ENCODE measurements around the gene PARM1. TPM values are rescaled to one million over a fixed set of nuclear protein-coding genes. Genes with fewer than 3 reads are reported as not detected.
A peak's percentile ranks its signal among the peaks of the same experiment; 100 is the strongest.

PARM1 gene, protein sequence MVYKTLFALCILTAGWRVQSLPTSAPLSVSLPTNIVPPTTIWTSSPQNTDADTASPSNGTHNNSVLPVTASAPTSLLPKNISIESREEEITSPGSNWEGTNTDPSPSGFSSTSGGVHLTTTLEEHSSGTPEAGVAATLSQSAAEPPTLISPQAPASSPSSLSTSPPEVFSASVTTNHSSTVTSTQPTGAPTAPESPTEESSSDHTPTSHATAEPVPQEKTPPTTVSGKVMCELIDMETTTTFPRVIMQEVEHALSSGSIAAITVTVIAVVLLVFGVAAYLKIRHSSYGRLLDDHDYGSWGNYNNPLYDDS
- polyA plus RNA-seq (2013): 1.7 and 1.8 TPM in 2 replicates

GRCh38 chr4:74932832-74933561 lies at the start of gene PARM1:
TSS of gene PARM1 (plus strand) at chr4:74933116. CDS start at chr4:74933328, 212 bp downstream.
- no peak within 1 kb of the TSS for H3K4ac ChIP-seq (ENCODE audit: low read depth, low read length)
- no peak within 1 kb of the TSS for H2BK120ac ChIP-seq (ENCODE audit: insufficient read depth, low read length, poor library complexity)
- H3K4me3 ChIP-seq (ENCODE audit: low read depth, low read length): peak within 1 kb of the TSS; percentile 73
- no peaks in the 10 kb centered on the region for H3K79me1 ChIP-seq (ENCODE audit: low read length)
- no peaks in the 10 kb centered on the region for H3K9me3 ChIP-seq (ENCODE audit: insufficient read depth, low read depth, low read length)
- H2AFZ ChIP-seq (ENCODE audit: insufficient read depth, low read length, poor library complexity): no peak within 1 kb of the TSS
- no peak within 1 kb of the TSS for H4K91ac ChIP-seq (ENCODE audit: low read depth, low read length)
- no peak within 1 kb of the TSS for H3K9ac ChIP-seq (ENCODE audit: low read length)
- peaks cover 22% of the 10 kb centered on the region for H3K27me3 ChIP-seq (ENCODE audit: insufficient read depth, low read length)
- H4K12ac ChIP-seq (ENCODE audit: low read depth, low read length): no peak within 1 kb of the TSS
- H3K36me3 ChIP-seq (ENCODE audit: control insufficient read depth in 1 of 2, insufficient read depth in 2 of 2, low read length in 2 of 2): no peaks in the 10 kb centered on the region
- H2AK5ac ChIP-seq (ENCODE audit: low read length): no peak within 1 kb of the TSS
- H3K14ac ChIP-seq (ENCODE audit: low read length): no peak within 1 kb of the TSS
- H3K23ac ChIP-seq (ENCODE audit: low read length): no peak within 1 kb of the TSS
- H3K18ac ChIP-seq (ENCODE audit: low read length): no peak within 1 kb of the TSS
- no peaks in the 10 kb centered on the region for H3K79me2 ChIP-seq (ENCODE audit: control insufficient read depth, insufficient read depth, low read length, poor library complexity)
- no peak within 1 kb of the TSS for H2BK12ac ChIP-seq (ENCODE audit: low read length)
- peaks cover 7% of the 10 kb centered on the region in 2 experiments for H3K4me1 ChIP-seq (ENCODE audit: control insufficient read depth in 1 of 2, insufficient read depth in 2 of 2, low read length in 2 of 2)
- no peak within 1 kb of the TSS for H4K8ac ChIP-seq (ENCODE audit: low read depth, low read length)
- WGBS (ENCODE audit: extremely low coverage, insufficient coverage, insufficient read length): no CpG with 5 or more reads among the region's 64 CpGs
- DNase-seq: peak; percentile 81 to 83
- no peak within 1 kb of the TSS for H2BK5ac ChIP-seq (ENCODE audit: low read depth, low read length, poor library complexity)
- peak within 1 kb of the TSS; percentile 99 for H3K4me2 ChIP-seq (ENCODE audit: low read length)
- no peak within 1 kb of the TSS for H3K27ac ChIP-seq (ENCODE audit: low read depth, low read length)

- no CpG with 5 or more reads among the region's 2 CpGs for WGBS (ENCODE audit: extremely low coverage, insufficient coverage, insufficient read length)
- Histone ChIP-seq H2AK5ac (ENCODE audit: low read length) (no peak overlapping the region), H3K27ac (ENCODE audit: low read depth, low read length) (no peak overlapping the region), H3K23ac (ENCODE audit: low read length) (no peak overlapping the region), H4K8ac (ENCODE audit: low read depth, low read length) (no peak overlapping the region), H3K79me1 (ENCODE audit: low read length) (peaks cover 6% of the 10 kb centered on the region), H2AFZ (ENCODE audit: insufficient read depth, low read length, poor library complexity) (no peak overlapping the region), H3K4me1 (ENCODE audit: control insufficient read depth in 1 of 2, insufficient read depth in 2 of 2, low read length in 2 of 2) (peaks cover 2 to 3% of the 10 kb centered on the region in 2 experiments), H3K4me3 (ENCODE audit: low read depth, low read length) (no peak overlapping the region), H3K36me3 (ENCODE audit: control insufficient read depth in 1 of 2, insufficient read depth in 2 of 2, low read length in 2 of 2) (no peaks in the 10 kb centered on the region), H3K4me2 (ENCODE audit: low read length) (no peak overlapping the region), H3K14ac (ENCODE audit: low read length) (no peak overlapping the region), H2BK120ac (ENCODE audit: insufficient read depth, low read length, poor library complexity) (no peak overlapping the region), H3K18ac (ENCODE audit: low read length) (no peak overlapping the region), H3K9ac (ENCODE audit: low read length) (no peak overlapping the region), H3K9me3 (ENCODE audit: insufficient read depth, low read depth, low read length) (no peaks in the 10 kb centered on the region), H3K79me2 (ENCODE audit: control insufficient read depth, insufficient read depth, low read length, poor library complexity) (no peaks in the 10 kb centered on the region), H4K12ac (ENCODE audit: low read depth, low read length) (no peak overlapping the region), H3K27me3 (ENCODE audit: insufficient read depth, low read length) (no peaks in the 10 kb centered on the region), H2BK5ac (ENCODE audit: low read depth, low read length, poor library complexity) (no peak overlapping the region), H2BK12ac (ENCODE audit: low read length) (no peak overlapping the region), H3K4ac (ENCODE audit: low read depth, low read length) (no peak overlapping the region), H4K91ac (ENCODE audit: low read depth, low read length) (no peak overlapping the region)
- no peak for DNase-seq
These were observed 48.6 kb upstream of the PARM1 start for GRCh38 chr4:74884266-74884665.

DNA sequence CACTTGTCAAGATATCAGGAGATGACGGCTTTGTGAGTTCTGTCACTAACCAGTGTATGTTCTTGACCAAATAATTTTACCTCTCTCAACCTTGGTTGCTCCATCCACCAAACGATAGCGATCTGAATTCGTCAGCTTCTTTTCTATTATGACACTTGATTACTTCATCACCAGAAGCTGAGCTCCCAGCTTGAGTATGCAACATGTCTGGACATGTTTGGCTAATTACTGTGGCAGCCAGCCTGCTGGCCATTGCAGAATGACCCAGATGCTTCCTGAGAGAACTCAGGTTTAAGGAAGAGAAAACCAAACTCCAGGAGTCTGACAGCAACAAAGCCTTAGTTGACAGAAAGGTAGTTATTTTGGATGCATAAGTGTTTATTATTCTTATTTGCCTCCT lies 46.4 kb upstream of the PARM1 start:
- no peak overlapping the region for H2BK5ac ChIP-seq (ENCODE audit: low read depth, low read length, poor library complexity)
- H2AFZ ChIP-seq (ENCODE audit: insufficient read depth, low read length, poor library complexity): no peak overlapping the region
- no peak overlapping the region for H2BK12ac ChIP-seq (ENCODE audit: low read length)
- no peak overlapping the region for H3K14ac ChIP-seq (ENCODE audit: low read length)
- H4K8ac ChIP-seq (ENCODE audit: low read depth, low read length): no peak overlapping the region
- H4K91ac ChIP-seq (ENCODE audit: low read depth, low read length): no peak overlapping the region
- no peak overlapping the region for H3K18ac ChIP-seq (ENCODE audit: low read length)
- H2AK5ac ChIP-seq (ENCODE audit: low read length): no peak overlapping the region
- H4K12ac ChIP-seq (ENCODE audit: low read depth, low read length): no peak overlapping the region
- H3K79me1 ChIP-seq (ENCODE audit: low read length): peaks cover 6% of the 10 kb centered on the region
- no peaks in the 10 kb centered on the region for H3K27me3 ChIP-seq (ENCODE audit: insufficient read depth, low read length)
- H3K23ac ChIP-seq (ENCODE audit: low read length): no peak overlapping the region
- no peaks in the 10 kb centered on the region for H3K79me2 ChIP-seq (ENCODE audit: control insufficient read depth, insufficient read depth, low read length, poor library complexity)
- peak; percentile 96 to 99 for DNase-seq
- no peak overlapping the region for H3K9ac ChIP-seq (ENCODE audit: low read length)
- no CpG with 5 or more reads among the region's 4 CpGs for WGBS (ENCODE audit: extremely low coverage, insufficient coverage, insufficient read length)
- no peak overlapping the region for H2BK120ac ChIP-seq (ENCODE audit: insufficient read depth, low read length, poor library complexity)
- no peak overlapping the region for H3K4me3 ChIP-seq (ENCODE audit: low read depth, low read length)
- H3K9me3 ChIP-seq (ENCODE audit: insufficient read depth, low read depth, low read length): no peaks in the 10 kb centered on the region
- peaks cover 2 to 3% of the 10 kb centered on the region in 2 experiments for H3K4me1 ChIP-seq (ENCODE audit: control insufficient read depth in 1 of 2, insufficient read depth in 2 of 2, low read length in 2 of 2)
- no peak overlapping the region for H3K4me2 ChIP-seq (ENCODE audit: low read length)
- no peaks in the 10 kb centered on the region for H3K36me3 ChIP-seq (ENCODE audit: control insufficient read depth in 1 of 2, insufficient read depth in 2 of 2, low read length in 2 of 2)
- H3K4ac ChIP-seq (ENCODE audit: low read depth, low read length): no peak overlapping the region
- peak overlapping the region; percentile 13 for H3K27ac ChIP-seq (ENCODE audit: low read depth, low read length)

DNA sequence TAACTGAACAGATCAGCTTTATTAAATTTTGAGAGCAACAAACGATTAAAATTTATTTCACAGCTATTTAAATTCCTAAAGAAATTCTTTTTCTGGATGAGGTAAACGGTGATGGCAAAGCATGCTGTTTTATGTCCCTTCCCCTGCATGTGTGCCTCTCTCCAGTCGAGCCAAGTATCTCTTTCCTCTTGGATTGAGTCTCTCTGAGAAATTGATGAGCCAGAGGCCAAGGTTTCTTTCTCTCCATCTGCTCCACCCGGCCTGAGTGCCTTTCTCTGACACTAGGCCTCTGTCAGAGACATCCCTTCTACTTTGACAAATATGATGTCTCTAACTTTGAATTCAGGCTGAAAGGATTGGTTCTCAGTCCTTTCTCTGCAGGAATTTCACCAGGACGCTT lies 42.6 kb upstream of the PARM1 start:
- Histone ChIP-seq H3K4ac (ENCODE audit: low read depth, low read length) (no peak overlapping the region), H2BK12ac (ENCODE audit: low read length) (no peak overlapping the region), H4K12ac (ENCODE audit: low read depth, low read length) (no peak overlapping the region), H3K27me3 (ENCODE audit: insufficient read depth, low read length) (no peaks in the 10 kb centered on the region), H3K9ac (ENCODE audit: low read length) (no peak overlapping the region), H4K8ac (ENCODE audit: low read depth, low read length) (no peak overlapping the region), H4K91ac (ENCODE audit: low read depth, low read length) (no peak overlapping the region), H3K18ac (ENCODE audit: low read length) (no peak overlapping the region), H3K4me2 (ENCODE audit: low read length) (no peak overlapping the region), H2BK5ac (ENCODE audit: low read depth, low read length, poor library complexity) (no peak overlapping the region), H3K9me3 (ENCODE audit: insufficient read depth, low read depth, low read length) (no peaks in the 10 kb centered on the region), H3K27ac (ENCODE audit: low read depth, low read length) (no peak overlapping the region), H2BK120ac (ENCODE audit: insufficient read depth, low read length, poor library complexity) (no peak overlapping the region), H3K14ac (ENCODE audit: low read length) (no peak overlapping the region), H3K79me2 (ENCODE audit: control insufficient read depth, insufficient read depth, low read length, poor library complexity) (no peaks in the 10 kb centered on the region), H2AK5ac (ENCODE audit: low read length) (no peak overlapping the region), H2AFZ (ENCODE audit: insufficient read depth, low read length, poor library complexity) (no peak overlapping the region), H3K79me1 (ENCODE audit: low read length) (peaks cover 6% of the 10 kb centered on the region), H3K4me3 (ENCODE audit: low read depth, low read length) (no peak overlapping the region), H3K36me3 (ENCODE audit: control insufficient read depth in 1 of 2, insufficient read depth in 2 of 2, low read length in 2 of 2) (no peaks in the 10 kb centered on the region), H3K23ac (ENCODE audit: low read length) (no peak overlapping the region), H3K4me1 (ENCODE audit: control insufficient read depth in 1 of 2, insufficient read depth in 2 of 2, low read length in 2 of 2) (peaks cover 2 to 3% of the 10 kb centered on the region in 2 experiments)
- no peak for DNase-seq
- no CpG with 5 or more reads among the region's 5 CpGs for WGBS (ENCODE audit: extremely low coverage, insufficient coverage, insufficient read length)
